NCI-H748 treated with DMSO at 0.1 percent for 48 hours (cell line): ENCODE measurements around the gene RECQL5.

ENCODE experiments used
- DNase-seq: peaks from one replicate; lab custom pipeline; 2025; lab: John Stamatoyannopoulos, UW

The RECQL5 gene

DNA sequence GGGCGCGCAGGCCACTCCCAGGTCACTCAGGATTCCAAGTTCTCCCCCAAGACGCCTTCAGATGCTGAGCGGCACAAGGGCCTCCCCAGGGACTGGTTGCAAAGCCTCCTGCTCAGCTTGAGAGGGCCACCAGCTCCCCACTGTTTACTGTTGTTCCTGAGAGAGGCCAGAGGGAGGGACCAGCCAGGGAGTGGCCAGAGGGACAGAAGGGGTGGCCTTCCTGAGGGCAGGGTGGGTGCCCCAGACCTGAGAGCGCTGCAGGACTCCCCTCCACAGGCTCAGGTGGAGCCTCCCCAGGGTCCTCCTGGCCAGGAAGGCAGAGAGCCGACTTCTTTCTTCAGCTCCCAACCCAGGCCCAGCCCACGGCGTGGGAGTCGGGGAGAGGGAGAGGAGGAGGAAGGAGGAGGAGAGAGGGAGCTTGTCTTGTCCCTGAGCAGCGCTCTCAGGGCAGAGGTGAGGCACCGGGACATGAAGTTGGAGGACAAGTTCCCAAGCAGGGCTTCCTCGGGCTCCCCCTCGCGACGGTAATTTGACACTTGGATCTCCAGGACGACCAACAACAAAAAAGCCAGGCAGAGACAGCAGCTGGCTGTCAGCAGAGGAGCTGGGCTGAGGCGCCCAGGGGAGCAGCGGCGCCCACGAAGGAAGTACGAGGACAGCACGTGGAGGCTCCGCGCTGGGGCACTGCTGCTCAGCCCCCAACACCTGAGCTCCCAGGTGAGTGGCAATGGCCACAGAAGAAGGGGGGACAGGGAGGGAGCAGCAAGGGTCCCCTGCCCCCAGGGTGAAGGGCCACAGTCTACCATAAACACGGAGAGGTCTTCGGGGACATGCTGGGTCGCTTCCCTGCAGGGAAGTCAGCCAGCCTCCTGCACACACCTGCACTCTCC is 33.2 kb downstream of the RECQL5 start:
- peak; percentile 40 for DNase-seq

DNA sequence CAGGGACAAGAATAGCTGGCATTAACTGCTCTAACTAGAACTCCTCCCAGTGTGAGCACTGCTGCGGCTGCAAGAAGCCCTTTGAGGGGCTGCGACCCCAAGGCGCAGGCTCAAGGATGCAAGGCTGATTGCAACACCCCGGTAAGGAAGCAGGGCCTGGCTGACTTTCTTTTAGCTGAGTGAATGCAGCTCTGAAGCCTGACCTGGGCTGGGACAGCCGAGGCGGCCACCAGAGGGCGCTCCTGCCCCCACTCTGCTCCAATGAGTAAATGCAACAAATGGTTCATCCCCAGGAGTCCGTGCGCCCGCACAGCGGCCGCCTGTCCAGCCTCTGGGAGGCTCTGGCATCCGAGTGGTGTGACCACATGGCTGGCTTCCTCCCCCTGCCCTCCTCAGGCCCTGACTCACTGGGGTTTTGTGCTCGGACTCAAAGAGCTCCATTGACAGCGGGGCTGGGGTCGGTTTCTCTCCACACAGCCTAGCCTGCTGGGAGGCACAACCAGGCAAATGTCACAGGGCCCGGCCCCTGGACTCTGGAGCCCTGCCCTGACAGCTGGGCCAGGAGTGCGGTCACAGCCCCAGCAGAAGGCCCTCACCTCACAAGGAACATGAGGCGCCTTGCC is 34.0 kb downstream of the RECQL5 start, which contains the start of gene SMIM5:
Gene SMIM5, plus strand, starts transcription at position 572 of the 623 bp plus-strand sequence. CDS start 6,768 bp downstream, outside the sequence.
- DNase-seq = peak; percentile 13

DNA sequence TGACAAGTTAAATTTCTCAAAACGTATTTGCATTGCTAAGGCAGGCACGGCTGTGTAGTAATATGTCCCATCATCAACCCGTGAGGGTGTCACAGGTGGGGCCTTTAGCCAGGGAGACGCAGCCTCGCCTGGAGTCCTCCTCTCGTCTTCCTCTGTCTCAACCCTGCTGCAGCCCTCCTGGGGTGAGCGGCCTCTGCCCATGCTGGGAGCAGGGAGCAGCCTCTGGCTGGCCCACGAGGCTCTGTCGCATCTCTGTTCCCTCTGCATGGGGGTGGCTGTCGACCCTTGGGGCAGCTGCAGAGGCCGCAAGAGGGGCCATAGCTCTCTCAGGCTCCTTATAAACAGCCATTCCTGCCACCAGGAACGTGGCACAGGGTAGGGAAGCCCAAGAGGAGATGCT is 34.5 kb downstream of the RECQL5 start:
- no peak for DNase-seq

DNA sequence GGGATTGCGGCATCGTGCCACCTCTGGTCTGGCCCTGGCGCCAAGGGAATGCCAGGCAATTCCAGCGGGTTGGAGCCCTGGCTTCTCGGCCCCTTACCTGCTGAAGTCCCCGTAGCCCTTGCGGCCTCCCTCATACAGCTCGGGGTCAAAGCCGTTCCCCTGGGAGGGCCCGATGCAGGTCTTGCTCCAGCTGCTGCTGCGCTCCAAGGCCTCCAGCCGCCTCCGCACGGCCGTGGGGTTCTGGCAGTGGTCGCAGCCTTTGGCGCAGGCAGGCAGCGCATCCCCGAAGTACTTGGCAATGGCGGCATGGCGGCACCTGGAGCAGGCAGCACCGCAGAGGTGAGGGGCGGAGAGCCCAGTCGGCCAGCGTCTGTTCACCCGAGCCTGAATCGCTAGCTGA is 35.6 kb downstream of the RECQL5 start:
- DNase-seq = no peak

DNA sequence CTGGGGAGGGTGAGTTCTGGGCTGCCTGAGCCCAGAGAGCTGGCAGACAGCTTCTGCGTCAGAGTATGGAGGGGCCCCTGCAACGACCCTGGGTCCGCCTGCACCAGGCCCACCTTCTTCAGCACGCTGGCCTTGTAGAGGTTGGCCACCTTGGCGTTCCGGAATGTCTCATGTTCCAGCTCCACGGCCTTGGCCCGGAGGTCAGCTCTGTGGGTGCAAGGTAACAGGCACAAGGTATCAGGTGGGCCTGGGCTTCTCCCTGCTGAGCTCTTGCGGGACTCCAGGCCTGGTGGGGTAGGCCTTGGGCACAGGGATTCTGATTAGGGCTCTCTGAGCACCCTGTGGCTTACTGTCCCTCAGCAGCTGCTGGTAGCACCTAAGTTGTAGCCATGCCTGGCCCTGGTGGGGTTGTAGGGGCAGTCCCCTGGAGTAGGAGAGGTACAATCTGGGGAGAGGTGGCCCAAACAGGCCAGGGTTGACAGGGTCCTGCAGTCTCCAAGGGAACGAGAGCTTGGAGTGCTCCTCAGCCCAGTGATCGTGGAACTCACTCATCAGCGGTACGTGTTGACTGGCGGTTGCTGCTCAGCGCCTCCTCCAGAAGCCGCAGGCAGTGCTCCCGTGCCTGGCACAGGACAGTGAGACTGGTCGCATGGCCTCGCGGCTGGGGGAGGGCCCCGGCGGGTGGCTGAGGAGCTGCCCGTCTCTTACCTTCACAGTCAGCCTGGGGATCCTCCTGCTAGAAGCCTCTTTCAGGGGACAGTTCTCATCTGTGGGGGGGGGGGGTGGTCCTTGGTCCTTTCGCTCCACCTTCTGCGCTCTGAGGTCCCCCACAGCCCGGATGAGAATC is 36.7 kb downstream of the RECQL5 start:
- no peak for DNase-seq

DNA sequence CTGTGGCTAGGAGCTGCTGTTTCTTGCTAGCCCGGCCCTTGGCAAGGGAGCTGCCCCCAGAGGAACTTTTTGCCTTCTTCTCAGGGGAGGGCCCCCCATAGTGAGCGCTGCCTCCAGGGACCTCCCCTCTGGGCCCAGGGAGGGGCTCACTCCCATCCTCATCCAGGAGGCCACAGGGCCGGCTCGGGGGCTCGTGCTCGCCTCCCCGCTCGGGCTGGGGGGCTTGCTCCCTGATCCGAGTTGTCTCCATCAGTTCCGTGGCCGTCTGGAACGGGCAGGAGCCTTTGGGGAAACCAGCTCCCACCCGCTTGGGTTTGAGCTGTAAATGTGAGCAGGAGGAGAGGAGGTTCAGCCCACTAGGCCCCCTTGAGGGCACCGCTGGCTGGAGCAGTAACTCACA is 37.8 kb downstream of the RECQL5 start:
- no peak for DNase-seq

DNA sequence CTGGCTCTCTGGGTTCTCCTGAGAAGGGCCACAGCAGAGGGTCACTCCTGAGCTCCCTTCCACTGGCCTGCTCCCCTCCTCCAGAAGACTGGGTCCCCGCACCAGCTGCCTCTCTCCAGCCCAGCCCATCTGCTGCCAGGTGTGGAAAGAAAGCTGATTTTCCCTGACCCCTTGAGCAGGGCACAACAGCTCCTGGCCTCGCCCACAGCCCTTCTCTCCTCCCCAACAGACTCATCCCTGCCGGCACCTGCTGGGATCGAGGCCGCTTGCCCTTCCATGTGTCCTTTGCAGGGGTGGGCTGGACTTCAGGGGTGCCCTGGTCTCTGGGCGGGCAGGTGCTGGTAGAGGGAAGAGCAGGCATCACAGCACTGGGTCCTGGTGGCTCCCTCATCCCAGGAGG is 38.5 kb downstream of the RECQL5 start:
- DNase-seq = no peak

DNA sequence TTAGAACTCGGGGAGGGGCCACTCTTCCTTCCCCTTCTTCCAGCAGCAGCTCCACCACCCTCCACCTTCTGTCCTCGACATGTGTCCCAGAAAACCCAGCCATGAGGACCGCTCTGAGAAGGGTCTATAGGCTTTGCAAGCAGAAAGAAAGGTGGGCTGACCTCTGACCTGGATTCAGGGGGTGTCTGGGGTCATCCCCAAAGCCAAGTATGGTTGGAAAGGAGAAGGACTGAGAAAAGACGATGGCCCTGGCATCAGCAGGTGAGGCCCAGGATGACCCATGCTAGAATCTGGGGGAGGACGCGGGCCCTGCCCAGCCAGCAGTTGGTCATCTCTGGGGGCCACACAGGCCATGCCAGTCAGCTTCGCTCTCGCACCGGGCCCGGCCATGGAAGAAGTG is 39.9 kb downstream of the RECQL5 start:
- no peak for DNase-seq

DNA sequence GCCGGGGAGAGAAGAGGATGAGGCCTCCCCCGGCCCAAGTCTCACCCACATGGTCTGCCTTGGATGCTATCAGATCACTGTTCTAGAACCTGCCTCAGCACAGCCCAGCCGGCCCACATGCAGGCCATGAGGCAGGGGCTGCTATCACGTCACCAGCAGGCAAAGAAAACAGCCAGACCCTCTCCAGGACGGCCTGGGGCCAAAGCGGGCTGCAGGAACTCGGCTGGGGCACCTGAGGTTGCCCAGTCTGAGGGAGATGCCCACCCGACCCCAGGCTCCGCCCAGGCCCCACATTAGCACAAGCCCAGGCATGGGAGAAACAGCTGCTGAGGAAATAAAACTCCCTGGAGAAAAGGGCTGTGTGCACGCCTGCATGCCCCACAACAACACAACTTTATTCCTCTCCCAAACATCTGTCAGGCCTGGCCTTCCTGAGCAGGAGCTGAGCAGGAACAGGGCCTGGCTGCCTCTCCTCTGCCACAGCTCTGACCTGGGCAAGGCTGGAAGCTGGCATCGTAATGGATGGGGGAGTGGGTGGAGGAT is 40.4 kb downstream of the RECQL5 start:
- no peak for DNase-seq

DNA sequence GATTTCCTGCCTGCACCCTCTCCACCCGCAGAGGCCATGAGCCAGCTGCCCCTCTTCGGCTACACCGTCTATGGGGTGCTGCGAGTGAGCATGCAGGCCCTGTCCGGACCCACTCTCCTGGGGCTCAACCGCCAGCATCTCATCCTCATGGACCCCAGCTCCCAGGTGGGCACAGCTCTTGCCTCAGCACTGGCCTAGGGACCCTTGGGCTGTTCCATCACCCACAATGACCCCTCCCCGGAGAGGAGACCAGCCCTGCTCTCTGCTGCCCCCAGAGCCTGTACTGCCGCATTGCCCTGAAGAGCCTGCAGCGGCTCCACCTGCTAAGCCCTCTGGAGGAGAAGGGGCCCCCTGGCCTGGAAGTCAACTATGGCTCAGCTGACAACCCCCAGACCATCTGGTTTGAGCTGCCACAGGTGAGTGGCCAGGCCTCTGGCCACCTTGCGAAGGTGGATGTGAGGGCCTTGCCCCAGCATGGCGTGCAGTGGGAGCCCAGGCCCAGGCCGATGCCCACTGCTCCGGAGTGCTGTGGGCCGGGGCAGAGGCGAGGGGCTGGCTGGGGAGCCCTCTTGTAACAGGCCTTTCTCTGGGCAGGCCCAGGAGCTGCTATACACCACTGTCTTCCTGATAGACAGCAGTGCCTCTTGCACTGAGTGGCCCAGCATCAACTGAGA is 41.0 kb downstream of the RECQL5 start:
- no peak for DNase-seq

DNA sequence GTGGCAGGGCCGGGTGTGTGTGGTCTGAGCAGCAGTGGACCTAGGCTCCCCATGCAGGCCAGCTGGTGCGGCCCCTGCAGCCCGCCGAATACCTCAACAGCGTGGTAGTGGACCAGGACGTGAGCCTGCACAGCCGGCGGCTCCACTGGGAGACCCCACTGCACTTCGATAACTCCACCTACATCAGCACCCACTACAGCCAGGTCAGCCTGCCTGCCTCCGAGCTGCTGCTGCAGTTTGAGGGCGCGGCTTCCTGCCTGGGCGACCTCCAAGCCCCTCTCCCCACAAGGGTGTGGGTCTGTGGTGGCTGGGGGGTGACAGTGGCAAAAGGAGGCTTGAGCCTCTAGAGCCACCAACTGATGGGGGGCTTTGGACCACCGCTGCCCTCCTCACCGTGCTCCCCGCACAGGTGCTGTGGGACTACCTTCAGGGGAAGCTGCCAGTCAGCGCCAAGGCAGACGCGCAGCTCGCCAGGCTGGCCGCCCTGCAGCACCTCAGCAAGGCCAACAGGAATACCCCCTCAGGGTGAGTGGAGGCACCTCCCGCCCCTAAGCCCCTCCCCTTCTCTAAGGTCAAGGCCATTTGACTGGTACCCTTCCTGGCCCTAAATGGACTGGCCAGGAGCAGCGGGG is 42.1 kb downstream of the RECQL5 start:
- DNase-seq = no peak

DNA sequence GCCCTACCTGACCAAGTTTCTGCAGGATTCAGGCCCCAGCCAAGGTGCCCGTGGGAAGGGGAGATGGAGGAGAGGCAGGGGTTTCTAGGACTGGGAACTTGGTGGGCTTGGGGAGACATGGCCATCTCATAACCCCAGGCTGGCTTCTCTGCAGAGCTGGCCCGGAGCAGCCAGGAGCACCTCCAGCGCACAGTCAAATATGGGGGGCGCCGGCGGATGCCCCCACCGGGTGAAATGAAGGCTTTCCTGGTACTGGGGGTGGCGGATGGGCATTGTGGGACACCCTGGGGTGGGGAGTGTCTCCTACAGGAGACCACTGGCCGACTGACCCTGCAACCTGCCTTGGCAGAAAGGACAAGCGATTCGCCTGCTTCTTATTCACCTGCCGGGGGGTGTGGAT is 42.9 kb downstream of the RECQL5 start:
- no peak for DNase-seq

DNA sequence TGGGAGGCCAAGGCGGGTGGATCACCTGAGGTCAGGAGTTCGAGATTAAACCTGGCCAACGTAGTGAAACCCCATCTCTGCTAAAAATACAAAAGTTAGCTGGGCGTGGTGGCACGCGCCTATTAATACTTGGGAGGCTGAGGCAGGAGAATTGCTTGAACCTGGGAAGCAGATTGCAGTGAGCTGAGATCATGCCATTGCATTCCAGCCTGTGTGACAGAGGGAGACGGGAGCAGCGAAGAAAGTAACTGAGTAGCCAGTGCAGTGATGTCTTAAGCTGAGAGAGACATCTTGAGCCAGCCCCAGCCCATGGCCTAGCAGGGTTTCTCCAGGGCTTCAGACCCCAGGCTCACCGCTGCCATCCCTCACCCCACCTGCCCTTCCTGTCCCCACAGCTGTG is 43.6 kb downstream of the RECQL5 start:
- DNase-seq = no peak

DNA sequence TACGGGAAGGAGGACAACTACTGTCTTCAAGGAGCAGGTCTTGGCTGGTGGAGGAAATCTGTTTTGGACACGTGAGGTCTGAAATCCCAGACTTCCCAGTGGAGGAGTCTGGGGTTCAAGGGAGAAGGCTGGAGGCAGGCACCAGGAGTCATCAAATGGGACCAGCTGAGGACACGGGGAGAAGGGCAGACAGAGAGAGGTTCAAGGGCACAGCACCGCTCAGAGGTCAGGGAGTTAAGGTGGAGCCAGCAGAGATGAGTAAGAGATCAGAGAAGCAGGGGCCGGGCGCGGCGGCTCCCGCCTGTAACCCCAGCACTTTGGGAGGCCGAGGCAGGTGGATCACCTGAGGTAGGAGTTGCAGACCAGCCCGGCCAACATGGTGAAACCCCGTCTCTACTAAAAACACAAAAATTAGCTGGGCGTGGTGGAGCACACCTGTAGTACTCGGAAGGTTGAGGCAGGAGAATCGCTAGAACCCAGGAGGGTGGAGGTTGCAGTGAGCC is 44.1 kb downstream of the RECQL5 start:
- DNase-seq = no peak

DNA sequence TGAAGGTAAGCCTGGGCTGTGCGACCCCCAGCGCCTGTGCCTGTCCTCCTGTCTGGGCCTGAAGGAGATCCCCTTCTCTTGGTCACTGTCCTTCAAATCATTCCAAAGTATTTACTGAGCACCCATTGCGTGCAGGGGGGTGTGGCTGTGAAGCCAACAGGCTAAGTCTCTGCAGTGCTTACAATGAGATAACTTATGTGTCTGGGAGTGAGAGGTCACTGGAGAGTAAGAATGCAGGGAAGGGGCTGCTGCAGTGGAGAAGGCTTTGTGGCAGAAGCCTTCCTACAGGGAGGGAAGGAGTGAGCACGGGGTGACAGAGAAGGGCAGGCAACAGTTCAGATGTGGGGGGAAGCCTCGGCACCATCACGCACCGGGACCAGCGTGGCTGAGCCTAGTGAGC is 44.9 kb downstream of the RECQL5 start:
- DNase-seq = no peak

DNA sequence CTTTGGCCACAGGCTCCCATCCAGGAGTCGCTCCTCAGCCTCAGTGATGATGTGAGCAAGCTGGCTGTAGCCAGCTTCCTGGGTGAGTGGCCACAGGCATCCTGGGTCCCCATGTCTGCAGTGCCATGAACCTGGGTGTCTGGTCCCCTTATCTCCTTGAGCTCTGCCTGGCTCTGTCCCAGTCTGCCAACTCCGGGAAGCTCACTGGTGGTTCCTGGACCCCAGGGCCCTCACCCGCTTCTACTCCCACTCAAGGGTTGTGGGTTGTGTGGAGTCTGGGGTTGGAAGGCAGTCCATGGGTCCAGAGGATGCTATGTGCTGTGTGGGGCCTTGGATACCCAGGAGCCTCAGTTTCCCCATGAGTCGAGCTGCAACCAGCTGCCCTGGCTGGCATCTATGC is 45.5 kb downstream of the RECQL5 start:
- DNase-seq = no peak

DNA sequence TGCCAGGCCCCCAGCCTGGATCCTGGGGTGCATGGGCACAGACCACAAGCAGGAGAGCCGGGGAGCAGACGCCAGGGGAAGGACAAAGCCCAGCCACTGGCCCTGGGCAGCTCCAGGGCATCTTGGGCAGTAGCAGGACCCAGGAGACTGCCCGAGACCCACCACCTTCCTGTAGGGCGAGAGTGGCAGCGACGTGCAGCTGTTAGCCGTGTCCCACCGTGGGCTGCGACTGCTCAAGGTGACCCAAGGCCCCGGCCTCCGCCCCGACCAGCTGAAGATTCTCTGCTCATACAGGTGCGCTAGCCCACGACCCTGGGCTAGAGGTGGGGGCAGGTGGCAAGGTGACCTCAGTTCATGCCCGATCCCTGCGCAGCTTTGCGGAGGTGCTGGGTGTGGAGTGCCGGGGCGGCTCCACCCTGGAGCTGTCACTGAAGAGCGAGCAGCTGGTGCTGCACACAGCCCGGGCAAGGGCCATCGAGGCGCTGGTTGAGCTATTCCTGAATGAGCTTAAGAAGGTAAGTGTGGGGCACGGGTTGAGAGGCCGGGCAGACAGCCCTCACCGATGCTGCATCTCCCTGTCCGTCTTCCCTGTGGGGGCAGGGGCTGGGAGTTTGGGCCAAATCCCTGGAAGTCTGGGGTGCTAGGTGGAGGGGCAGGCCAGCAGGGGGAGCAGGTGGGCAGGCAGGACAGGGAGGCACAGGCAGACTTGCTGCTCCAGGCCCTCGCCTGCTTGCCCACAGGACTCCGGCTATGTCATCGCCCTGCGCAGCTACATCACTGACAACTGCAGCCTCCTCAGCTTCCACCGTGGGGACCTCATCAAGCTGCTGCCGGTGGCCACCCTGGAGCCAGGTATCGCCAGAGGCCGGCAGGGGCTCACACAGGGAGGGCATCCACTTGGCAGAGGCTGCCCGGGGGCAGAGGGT is 47.2 kb downstream of the RECQL5 start:
- no peak for DNase-seq

DNA sequence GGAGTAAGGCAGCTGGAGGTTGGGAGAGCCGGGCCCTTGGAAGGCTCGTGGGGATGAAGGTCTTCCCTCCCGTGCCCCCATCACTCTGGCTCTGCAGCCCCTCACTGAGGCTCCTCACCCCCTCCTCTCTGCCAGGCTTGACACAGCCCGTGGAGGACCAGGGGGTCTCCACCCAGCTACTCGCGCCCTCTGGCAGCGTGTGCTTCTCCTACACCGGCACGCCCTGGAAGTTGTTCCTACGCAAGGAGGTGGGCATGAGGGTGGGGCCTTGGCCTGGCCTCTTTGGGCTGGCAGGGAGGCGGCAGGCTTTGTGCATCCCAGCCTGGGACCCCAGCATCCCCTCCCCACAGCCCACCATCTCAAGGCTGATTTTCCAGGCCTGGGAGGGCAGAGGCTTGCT is 49.3 kb downstream of the RECQL5 start:
- DNase-seq = no peak

DNA sequence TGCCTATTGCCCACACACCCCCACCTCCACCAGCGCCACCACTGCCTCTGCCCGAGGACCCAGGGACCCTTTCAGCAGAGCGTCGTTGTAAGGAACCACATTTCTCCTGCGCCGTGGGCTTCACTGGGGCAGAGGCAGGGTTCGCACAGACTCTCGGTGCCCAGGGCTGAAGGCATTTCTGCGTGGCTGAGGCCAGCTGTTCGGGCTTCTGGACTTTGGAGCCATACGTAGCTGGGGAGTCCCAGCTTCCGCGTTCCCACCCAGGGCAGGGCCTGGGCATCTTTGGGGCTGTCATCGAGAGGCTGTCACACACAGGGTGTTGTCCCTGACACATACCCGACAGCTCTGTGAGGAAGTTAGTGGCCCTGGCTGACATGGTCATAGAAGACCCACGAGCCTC is 49.7 kb downstream of the RECQL5 start:
- DNase-seq = no peak

DNA sequence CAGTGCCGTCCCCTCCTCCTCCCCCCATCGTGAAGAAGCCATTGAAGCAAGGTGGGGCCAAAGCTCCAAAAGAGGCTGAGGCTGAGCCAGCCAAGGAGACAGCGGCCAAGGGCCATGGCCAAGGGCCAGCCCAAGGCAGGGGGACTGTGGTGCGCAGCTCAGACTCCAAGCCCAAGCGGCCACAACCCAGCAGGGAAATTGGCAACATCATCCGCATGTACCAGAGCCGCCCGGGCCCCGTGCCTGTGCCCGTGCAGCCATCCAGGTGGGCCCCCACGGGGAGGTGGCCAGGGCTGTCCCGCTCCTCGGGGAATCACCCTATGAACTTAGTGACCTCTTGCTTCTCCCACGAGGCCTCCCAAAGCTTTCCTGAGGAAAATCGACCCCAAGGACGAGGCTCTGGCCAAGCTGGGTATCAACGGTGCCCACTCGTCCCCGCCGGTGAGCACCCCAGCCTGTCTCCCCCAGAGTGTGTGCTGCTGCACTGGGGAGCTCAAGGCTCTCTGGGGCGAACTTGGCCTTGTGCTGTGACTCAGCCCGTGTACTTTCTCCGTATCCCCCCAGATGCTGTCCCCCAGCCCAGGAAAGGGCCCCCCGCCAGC is 50.3 kb downstream of the RECQL5 start:
- DNase-seq = no peak
